Ishikawa (cell line): Measurements from ENCODE around the gene ARHGAP45.

Source experiments
- CREB1 ChIP-seq: IDR thresholded peaks from 2 replicates; pipeline ENCODE4 v1.6.1; 2012; ENCODE audit warnings: low read depth
- EGR1 ChIP-seq: IDR thresholded peaks from 2 replicates; pipeline ENCODE4 v1.6.1; 2012
- EP300 ChIP-seq: IDR thresholded peaks from 2 replicates; pipeline ENCODE4 v1.6.1; 2012; ENCODE audit warnings: borderline replicate concordance
- NFIC ChIP-seq: IDR thresholded peaks from 2 replicates; pipeline ENCODE4 v1.6.1; 2012
- TAF1 ChIP-seq: IDR thresholded peaks from 2 replicates; pipeline ENCODE4 v1.6.1; 2012; ENCODE audit warnings: low read depth, mild to moderate bottlenecking
- TF ChIP-seq, protein P1 (sequence below): IDR thresholded peaks from 2 replicates; pipeline ENCODE4 v1.6.1; 2012

DNA sequence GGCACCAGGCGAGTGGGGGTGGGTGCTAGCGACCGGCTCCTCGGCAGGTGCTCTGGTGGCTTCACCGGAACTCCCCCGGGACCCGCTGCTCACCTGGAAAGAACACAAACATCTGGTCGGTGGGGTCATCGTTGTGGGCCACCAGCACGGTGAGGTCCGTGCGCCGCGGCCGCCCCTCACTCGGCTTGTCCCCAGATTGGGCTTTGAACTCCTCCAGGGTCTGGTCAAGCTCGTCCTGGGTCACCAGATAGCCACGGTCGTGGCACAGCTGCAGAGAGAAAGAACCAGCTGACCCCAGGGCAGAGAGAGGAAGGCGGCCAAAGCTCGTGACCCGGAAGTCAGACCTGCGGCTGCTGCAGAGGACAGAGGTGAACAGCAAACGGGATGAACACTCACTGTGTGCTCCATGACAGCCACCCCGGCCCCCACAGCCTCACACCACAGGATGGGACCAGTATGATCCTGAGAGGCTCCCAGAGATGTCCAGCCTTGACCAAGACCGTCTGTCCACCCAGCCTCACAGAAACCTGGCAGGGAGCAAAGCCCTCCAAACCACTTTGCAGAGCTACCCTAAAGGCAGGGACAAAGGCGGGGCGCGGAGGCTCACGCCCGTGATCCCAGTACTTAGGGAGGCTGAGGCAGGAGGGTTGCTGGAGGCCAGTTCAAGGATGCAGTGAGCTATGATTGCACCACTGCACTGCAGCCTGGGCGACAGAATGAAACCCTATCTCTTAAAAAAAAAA, 27.0 kb downstream of the ARHGAP45 start:
- TF ChIP-seq TAF1 (no peak), EGR1 (no peak), CREB1 (no peak), NFIC (no peak), EP300 (no peak)
- TF ChIP-seq, protein P1, sequence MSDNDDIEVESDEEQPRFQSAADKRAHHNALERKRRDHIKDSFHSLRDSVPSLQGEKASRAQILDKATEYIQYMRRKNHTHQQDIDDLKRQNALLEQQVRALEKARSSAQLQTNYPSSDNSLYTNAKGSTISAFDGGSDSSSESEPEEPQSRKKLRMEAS: no peak
